ENCODE results near the gene ATP13A3.

ATP13A3 gene

GRCh38 chr3:194440756-194441155 lies 46.0 kb downstream of the ATP13A3 start:
- TF ChIP-seq CTCF (IDR thresholded peaks at IDR 0.05; ENCODE audit: low read depth, low read length) (no peak), MYC (IDR thresholded peaks at IDR 0.05; ENCODE audit: low read depth, low read length) (no peak), POLR2A (IDR thresholded peaks at IDR 0.05; ENCODE audit: extremely low read depth, insufficient read length) (no peak), MAX (IDR thresholded peaks at IDR 0.05; ENCODE audit: low read depth, low read length) (no peak)
- DNase-seq (ENCODE audit: low read depth): no peak
- no peak overlapping the region for H3K4me3 ChIP-seq (ENCODE audit: low read depth, low read length)

- no peak for DNase-seq (ENCODE audit: low read depth)
- no peak overlapping the region for H3K4me3 ChIP-seq (ENCODE audit: low read depth, low read length)
- no peak for TF ChIP-seq CTCF (IDR thresholded peaks at IDR 0.05; ENCODE audit: low read depth, low read length)
Observed at GRCh38 chr3:194439881-194440550, 46.8 kb downstream of the ATP13A3 start.

GRCh38 chr3:194434503-194434902 lies 52.3 kb downstream of the ATP13A3 start:
- TF ChIP-seq MAX (IDR thresholded peaks at IDR 0.05; ENCODE audit: low read depth, low read length) (no peak), CTCF (IDR thresholded peaks at IDR 0.05; ENCODE audit: low read depth, low read length) (no peak)
- H3K4me3 ChIP-seq (ENCODE audit: low read depth, low read length): no peak overlapping the region
- no peak for DNase-seq (ENCODE audit: low read depth)

- no peak for TF ChIP-seq POLR2A (IDR thresholded peaks at IDR 0.05; ENCODE audit: extremely low read depth, insufficient read length)
- no peak for TF ChIP-seq MYC (IDR thresholded peaks at IDR 0.05; ENCODE audit: low read depth, low read length)
- no peak for TF ChIP-seq MAX (IDR thresholded peaks at IDR 0.05; ENCODE audit: low read depth, low read length)
- no peak for TF ChIP-seq CTCF (IDR thresholded peaks at IDR 0.05; ENCODE audit: low read depth, low read length)
- no peak for DNase-seq (ENCODE audit: low read depth)
- no peak overlapping the region for H3K4me3 ChIP-seq (ENCODE audit: low read depth, low read length)
Observed at GRCh38 chr3:194431554-194431953, 55.2 kb downstream of the ATP13A3 start.

GRCh38 chr3:194425399-194425798 lies 61.4 kb downstream of the ATP13A3 start:
- no peak overlapping the region for H3K4me3 ChIP-seq (ENCODE audit: low read depth, low read length)
- TF ChIP-seq CTCF (IDR thresholded peaks at IDR 0.05; ENCODE audit: low read depth, low read length) (no peak), MAX (IDR thresholded peaks at IDR 0.05; ENCODE audit: low read depth, low read length) (no peak), MYC (IDR thresholded peaks at IDR 0.05; ENCODE audit: low read depth, low read length) (no peak), POLR2A (IDR thresholded peaks at IDR 0.05; ENCODE audit: extremely low read depth, insufficient read length) (no peak)
- no peak for DNase-seq (ENCODE audit: low read depth)

- no peak overlapping the region for H3K4me3 ChIP-seq (ENCODE audit: low read depth, low read length)
- TF ChIP-seq POLR2A (IDR thresholded peaks at IDR 0.05; ENCODE audit: extremely low read depth, insufficient read length) (no peak), MAX (IDR thresholded peaks at IDR 0.05; ENCODE audit: low read depth, low read length) (no peak), CTCF (IDR thresholded peaks at IDR 0.05; ENCODE audit: low read depth, low read length) (no peak), MYC (IDR thresholded peaks at IDR 0.05; ENCODE audit: low read depth, low read length) (no peak)
- no peak for DNase-seq (ENCODE audit: low read depth)
Observed at GRCh38 chr3:194424953-194425352, 61.8 kb downstream of the ATP13A3 start.
